Measurements from ENCODE around the gene SMIM38. TPM values are rescaled to one million over a fixed set of nuclear protein-coding genes. Genes with fewer than 3 reads are reported as not detected.

Gene SMIM38
- total RNA-seq, 1 experiment from 2014 or later = 0.09 TPM

DNA sequence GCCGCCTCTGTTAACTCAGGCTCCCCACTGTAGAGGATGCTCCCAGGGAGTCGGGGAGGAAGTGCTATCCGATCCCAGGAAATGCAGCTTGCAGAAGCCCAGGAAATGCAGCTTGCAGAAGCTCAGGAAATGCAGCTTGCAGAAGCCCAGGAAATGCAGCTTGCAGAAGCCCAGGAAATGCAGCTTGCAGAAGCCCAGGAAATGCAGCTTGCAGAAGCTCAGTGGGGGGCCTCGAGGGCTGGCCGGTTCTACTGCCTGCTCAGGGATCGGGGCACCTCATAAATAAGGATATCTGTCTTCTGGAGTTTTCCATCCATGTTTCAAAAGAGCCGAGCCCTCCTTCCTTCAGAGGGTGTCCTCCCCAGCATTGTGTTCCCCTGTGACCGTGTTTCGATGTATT lies 25.1 kb upstream of the SMIM38 start:
- Histone ChIP-seq H4K8ac (replicated peaks; ENCODE audit: insufficient read length, low read depth, low read length) (no peak overlapping the region), H3K18ac (ENCODE audit: insufficient read length, low read depth, low read length) (no peak overlapping the region)
- peaks cover 15 to 28% (median 15%) of the 10 kb centered on the region in 3 experiments; a peak in 5 of 7 replicates for H3K36me3 Mint-ChIP-seq (ENCODE audit: insufficient read depth in 1 of 3, low read depth in 3 of 3)

More for the DNA sequence above, 25.1 kb upstream of the SMIM38 start:
- Histone ChIP-seq H3K56ac (ENCODE audit: insufficient read length, low read depth, low read length) (no peak overlapping the region), H2BK5ac (ENCODE audit: insufficient read length, low read length) (no peak overlapping the region), H3K9ac (ENCODE audit: extremely low read depth, insufficient read length, low read length) (no peak overlapping the region), H2BK120ac (ENCODE audit: low read depth, low read length, poor library complexity, severe bottlenecking) (no peak overlapping the region), H3K27ac (ENCODE audit: insufficient read length, low read depth, low read length) (no peak overlapping the region), H2BK12ac (ENCODE audit: insufficient read length, low read depth, low read length) (no peak overlapping the region), H2BK15ac (ENCODE audit: low read depth, low read length) (no peak overlapping the region), H3K27me3 (ENCODE audit: insufficient read depth, low read length) (no peaks in the 10 kb centered on the region), H4K20me1 (ENCODE audit: control insufficient read depth, insufficient read depth, insufficient read length) (no peaks in the 10 kb centered on the region), H3T11ph (ENCODE audit: low read length) (no peak overlapping the region), H2AK5ac (ENCODE audit: insufficient read length, low read length) (no peak overlapping the region), H3K14ac (ENCODE audit: insufficient read depth, low read length) (no peak overlapping the region), H3K4me2 (ENCODE audit: insufficient read depth, insufficient read length, low read length) (no peak overlapping the region), H3K4me1 (ENCODE audit: insufficient read depth, low read length) (no peaks in the 10 kb centered on the region), H2AFZ (ENCODE audit: low read length) (no peak overlapping the region), H3K4ac (ENCODE audit: low read depth, low read length) (no peak overlapping the region), H3K9me3 (ENCODE audit: control insufficient read depth, low read depth, low read length) (peaks cover 10% of the 10 kb centered on the region), H3K79me2 (ENCODE audit: insufficient read depth, low read length) (no peaks in the 10 kb centered on the region), H3K23ac (ENCODE audit: insufficient read length, low read depth, low read length) (no peak overlapping the region), H4K5ac (ENCODE audit: insufficient read length, low read depth, low read length) (no peak overlapping the region), H3K79me1 (ENCODE audit: insufficient read depth, low read depth, low read length, poor library complexity, severe bottlenecking) (no peaks in the 10 kb centered on the region), H2BK20ac (ENCODE audit: low read depth, low read length, poor library complexity, severe bottlenecking) (no peak overlapping the region), H4K91ac (ENCODE audit: insufficient read length, low read depth, low read length) (no peak overlapping the region), H3K23me2 (ENCODE audit: insufficient read length, low read depth, low read length, poor library complexity, severe bottlenecking) (no peaks in the 10 kb centered on the region)
- H3K27ac Mint-ChIP-seq = no peak overlapping the region; a peak in 1 of 7 replicates
- H3K4me3 Mint-ChIP-seq = no peak overlapping the region
- peaks cover 5 to 10% of the 10 kb centered on the region in 2 experiments for H3K4me1 Mint-ChIP-seq
- DNase-seq = peak; percentile 34
- WGBS (ENCODE audit: extremely low coverage, insufficient read length, low lambda C conversion rate) = no CpG with 5 or more reads among the region's 9 CpGs
- TF ChIP-seq, protein P1, sequence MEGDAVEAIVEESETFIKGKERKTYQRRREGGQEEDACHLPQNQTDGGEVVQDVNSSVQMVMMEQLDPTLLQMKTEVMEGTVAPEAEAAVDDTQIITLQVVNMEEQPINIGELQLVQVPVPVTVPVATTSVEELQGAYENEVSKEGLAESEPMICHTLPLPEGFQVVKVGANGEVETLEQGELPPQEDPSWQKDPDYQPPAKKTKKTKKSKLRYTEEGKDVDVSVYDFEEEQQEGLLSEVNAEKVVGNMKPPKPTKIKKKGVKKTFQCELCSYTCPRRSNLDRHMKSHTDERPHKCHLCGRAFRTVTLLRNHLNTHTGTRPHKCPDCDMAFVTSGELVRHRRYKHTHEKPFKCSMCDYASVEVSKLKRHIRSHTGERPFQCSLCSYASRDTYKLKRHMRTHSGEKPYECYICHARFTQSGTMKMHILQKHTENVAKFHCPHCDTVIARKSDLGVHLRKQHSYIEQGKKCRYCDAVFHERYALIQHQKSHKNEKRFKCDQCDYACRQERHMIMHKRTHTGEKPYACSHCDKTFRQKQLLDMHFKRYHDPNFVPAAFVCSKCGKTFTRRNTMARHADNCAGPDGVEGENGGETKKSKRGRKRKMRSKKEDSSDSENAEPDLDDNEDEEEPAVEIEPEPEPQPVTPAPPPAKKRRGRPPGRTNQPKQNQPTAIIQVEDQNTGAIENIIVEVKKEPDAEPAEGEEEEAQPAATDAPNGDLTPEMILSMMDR (conservative IDR thresholded peaks at IDR 0.05) = no peak
- H3K9me3 Mint-ChIP-seq = peaks cover 27 to 31% of the 10 kb centered on the region in 2 experiments
- peaks cover 6% of the 10 kb centered on the region for H3K27me3 Mint-ChIP-seq (ENCODE audit: low read depth)

Data from H9 (cell line).